Stimulated activated CD8-positive, alpha-beta memory T cell treated with anti-CD3 and anti-CD28 coated beads, Interleukin-12 subunit alpha, Interleukin-12 subunit beta, amount 100 ng/mL, for 24 hours (primary cell): Measurements from ENCODE around the gene CD52.
"Not testable (repeated sequence)": the region's sequence is repeated elsewhere in the genome, so short reads cannot be mapped to it uniquely, and the experiment has no call there.

ENCODE experiments used
- DNase-seq: peaks from one replicate; pipeline ENCODE4 v3.0.0-alpha.2; 2020; ENCODE audit errors: extremely low read depth

The CD52 gene

GRCh38 chr1:26302733-26303405, 14.9 kb upstream of the CD52 start:
- DNase-seq = no peak

DNA sequence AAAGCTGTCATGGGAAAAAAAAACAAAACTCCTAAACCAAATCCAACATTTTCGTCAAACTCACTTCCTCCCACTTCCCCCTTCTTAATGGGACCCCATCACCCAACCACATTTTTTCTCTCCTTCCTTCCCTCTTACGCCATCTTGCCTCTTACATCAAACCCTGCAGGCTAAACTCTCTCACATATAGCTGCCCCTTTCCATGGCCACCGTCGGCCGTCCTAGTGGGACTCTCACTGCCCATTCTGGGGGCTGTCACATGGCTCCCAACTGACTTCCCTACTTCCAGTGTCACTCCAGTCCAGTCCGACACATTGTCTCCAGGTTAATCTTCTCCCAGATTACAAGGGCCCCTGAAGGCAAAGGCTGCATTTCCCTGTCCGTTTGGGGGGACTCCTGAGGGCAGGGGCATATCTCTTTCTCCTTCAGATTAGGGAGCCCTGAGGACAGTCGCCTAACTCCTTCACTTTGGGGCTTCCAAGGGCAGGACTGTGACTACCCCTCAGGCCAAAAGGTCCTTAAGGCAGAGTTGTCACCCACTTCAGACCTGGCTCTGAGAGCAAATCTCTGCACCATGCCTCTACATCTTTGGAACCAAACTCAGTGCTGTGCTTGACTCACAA, 12.0 kb upstream of the CD52 start:
- no peak for DNase-seq

GRCh38 chr1:26306290-26307229, 11.2 kb upstream of the CD52 start, which contains the start of gene UBXN11:
Gene UBXN11 (minus strand): TSS chr1:26306636. CDS start chr1:26302883, 3,753 bp downstream.
- DNase-seq = peak; percentile 80

GRCh38 chr1:26307363-26307781, 10.4 kb upstream of the CD52 start:
- no peak for DNase-seq

DNA sequence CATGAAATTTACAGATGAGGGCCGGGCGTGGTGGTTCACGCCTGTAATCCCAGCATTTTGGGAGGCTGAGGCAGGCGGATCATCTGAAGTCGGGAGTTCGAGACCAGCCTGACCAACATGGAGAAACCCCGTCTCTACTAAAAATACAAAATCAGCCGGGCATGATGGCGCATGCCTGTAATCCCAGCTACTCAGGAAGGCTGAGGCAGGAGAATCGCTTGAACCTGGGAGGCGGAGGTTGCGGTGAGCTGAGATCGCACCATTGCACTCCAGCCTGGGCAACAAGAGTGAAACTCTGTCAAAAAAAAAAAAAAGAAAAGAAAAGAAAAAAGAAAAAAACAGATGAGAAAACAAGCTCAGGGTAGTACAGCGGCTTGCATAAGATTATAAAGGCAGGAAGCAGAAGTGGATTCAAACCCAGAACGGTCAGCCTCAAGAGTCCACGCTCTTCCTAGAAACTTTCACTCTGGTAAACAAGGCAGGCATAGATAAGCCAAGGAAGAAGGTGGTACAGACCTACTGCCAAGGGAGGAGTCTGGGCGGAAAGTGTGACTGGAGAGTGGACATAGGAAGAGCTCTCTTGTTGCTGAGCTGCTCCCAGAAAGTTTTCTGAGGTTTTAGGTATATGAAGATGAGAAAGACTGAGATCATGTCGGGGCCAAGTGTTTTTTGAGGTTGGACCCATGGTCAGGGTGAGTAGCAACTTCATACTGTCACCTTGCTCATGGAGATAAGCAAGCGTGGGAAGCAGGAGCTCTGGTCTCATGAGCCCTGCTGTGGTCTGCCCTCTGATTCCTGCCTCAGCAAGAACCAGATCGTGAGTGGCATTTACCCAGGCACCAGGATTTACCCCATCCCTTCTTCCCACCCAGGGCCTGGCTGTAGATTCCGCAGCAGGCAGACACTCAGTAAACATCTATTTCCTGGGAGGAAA, 9.5 kb upstream of the CD52 start:
- DNase-seq = not testable (repeated sequence)

- DNase-seq = no peak
Observed at GRCh38 chr1:26314501-26314900, 3.3 kb upstream of the CD52 start.

GRCh38 chr1:26315874-26316850, 1.6 kb upstream of the CD52 start:
- no peak for DNase-seq

DNA sequence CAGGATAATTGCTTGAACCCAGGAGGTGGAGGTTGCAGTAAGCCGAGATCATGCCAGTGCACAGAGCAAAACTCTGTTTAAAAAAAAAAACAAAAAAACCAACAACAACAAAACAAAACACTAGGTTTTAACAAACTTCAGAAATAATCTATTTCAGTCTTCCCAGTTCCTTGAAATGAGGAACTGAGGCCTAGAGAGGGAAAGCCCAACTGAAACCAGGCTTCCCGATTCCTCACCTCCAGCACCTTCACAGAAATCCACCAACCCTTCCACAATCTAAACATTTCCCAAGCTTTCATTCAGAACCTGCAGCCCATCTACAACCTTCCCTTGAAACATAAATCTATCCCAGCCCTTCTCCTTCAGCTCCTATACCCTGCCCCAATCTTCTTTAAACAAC, 612 bp upstream of the CD52 start:
- no peak for DNase-seq

DNA sequence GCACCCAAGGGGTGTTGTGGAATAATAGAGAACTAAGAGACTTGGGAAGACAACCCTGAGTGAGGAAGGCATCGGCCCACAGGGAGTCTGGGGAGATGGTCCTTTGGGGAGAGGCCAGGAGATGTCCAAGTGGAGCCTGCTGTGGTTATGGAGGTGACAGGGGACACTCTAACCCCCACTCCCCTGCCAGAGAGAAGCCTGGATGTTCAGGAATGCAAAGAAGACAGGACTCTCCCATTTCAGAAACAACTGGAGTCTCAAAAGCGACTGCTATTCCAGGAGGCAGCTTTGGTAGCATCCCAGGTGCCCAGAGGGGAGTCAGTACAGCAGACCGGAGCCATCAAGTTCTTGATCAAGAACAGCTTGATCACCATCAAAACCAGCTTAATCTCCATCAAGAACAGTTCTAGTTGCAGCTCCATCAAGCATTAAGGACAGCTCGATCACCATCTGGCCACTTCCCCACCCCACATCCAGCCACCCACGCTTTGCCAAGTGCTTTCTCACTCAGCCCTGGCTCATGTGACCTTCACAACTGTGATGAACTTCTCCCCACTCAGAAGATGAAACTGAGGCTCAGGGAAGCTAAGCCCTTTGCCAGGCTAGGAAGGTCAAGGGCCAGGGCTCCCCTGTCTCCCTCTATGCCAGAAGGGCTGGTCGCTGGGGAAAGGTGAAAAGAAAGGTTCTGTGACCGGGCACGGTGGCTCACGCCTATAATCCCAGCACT, 743 bp downstream of the CD52 start:
- DNase-seq = no peak

GRCh38 chr1:26320896-26321295, 3.1 kb downstream of the CD52 start:
- no peak for DNase-seq

- DNase-seq = peak; percentile 82
Observed at GRCh38 chr1:26321315-26322041, 3.7 kb downstream of the CD52 start.

DNA sequence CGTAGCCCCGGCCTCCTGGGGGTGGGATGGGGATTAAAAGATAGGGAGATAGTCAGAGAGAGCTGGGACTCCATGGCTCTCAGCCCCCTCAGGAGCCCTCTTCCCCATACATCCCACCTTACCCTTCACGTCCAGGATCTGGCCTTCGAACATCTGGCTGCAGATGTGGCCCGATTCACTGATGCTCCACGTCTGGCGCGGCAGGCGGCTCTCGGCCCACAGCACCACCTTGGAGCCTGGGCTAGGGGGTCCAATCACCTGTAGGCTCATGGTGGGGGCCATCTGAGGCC, 4.2 kb downstream of the CD52 start:
- DNase-seq = no peak

GRCh38 chr1:26323382-26323781, 5.6 kb downstream of the CD52 start:
- DNase-seq = no peak

- DNase-seq = no peak
Observed at GRCh38 chr1:26324550-26324949, 6.8 kb downstream of the CD52 start.

GRCh38 chr1:26327956-26328362, 10.2 kb downstream of the CD52 start:
- DNase-seq = no peak

DNA sequence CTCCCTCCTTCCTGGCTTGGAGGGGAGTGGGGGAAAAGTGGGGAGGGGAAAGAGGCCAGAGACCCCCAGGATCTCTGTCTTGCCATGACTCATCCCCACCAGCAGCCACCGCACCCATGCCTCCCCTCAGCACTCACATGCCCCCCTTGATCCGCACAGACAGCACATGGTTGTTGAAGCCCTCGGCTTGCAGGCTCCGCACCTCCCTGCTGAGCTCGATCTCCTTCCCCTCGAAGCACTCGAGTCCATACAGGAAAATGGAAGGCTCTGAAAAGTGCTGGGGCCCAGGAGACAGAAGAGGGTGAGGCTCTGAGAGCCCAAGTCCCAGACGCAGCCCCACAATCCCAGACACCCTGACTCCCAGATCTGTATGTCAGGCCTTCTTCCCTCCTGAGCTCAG, 10.8 kb downstream of the CD52 start:
- DNase-seq = no peak

DNA sequence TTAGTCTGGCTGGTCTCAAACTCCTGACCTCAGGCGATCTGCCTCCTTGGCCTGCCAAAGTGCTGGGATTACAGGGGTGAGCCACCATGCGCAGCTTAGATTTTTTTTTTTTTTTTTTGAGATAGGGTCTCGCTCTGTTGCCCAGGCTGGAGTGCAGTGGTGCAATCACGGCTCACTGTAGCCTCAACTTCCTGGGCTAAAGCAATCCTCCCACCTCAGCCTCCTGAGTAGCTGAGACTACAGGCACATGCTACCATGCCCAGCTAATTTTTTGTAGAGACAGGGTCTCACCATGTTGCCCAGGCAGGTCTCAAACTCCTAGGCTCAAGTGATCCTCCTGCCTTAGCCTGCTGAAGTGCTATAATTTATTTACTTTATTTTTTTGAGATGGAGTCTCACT, 11.6 kb downstream of the CD52 start:
- not testable (repeated sequence) for DNase-seq

GRCh38 chr1:26330276-26330675, 12.5 kb downstream of the CD52 start:
- DNase-seq = no peak

- not testable (repeated sequence) for DNase-seq
Observed at GRCh38 chr1:26333312-26333711, 15.6 kb downstream of the CD52 start.
